GM18870 (cell line): Measurements from ENCODE around the gene CDH12.
"Not testable (repeated sequence)": the region's sequence is repeated elsewhere in the genome, so short reads cannot be mapped to it uniquely, and the experiment has no call there.

ENCODE experiments used
- ATAC-seq: cut with Tn5 transposase; IDR thresholded peaks from one replicate; pipeline ENCODE4 v1.9.1; 2021; ENCODE audit warnings: moderate library complexity; ENCODE audit not compliant: unreplicated experiment

CDH12 gene

DNA sequence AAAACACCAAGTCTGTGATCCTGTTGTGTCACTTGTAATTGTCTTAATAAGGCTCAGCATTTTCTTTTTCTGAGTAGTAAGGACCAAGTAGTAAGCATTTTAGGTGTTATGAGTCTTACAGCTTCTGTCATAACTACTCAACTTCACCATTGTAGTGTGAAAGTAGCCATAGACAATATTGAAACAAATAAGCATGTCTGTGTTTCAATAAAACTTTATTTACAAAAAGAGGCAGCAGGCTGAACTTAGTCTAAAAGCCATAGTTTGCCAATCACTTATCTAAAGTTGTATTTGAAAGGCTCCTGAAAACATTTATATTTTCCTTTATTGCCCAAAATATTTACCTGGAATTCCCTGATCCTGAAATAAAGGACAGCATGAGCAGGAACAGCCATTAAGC lies 796.1 kb downstream of the CDH12 start:
- no peak for ATAC-seq

DNA sequence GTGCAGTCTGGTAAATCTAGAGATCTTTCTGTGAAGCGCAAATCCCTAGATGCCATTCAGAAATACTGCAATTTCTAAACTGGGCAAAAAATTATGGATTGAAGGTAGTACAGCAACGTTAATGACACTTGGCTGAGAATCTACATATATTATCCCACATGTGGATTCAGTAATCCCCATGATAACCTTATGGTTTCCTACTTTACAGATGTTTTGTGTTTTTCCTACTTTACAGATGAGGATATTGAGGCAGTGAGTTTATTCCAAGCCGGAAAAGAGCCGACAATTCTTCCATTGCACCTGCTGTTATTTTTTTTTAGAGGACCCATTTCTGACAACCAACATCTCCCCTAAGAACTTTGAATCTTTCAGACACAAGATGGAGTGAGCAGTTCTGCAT lies 796.5 kb downstream of the CDH12 start:
- no peak for ATAC-seq

DNA sequence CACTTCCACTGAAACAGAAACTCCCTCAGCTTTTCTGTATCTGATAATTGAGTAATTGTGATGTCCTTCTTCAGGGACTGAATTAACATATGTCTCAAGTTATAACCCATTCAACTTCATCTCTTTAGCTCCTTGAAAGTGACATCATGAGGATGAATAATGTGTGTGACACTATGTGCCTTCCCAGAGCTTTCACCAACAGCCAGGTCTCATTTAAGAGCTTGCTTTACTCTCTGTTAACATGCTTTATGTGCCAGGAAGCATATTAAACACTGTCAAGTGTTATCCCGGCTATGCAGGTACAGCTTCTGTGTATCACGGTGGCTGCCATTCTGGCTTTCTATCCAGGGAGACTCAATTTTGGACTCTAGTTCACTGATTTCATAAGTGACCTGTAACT lies 799.9 kb downstream of the CDH12 start:
- no peak for ATAC-seq

DNA sequence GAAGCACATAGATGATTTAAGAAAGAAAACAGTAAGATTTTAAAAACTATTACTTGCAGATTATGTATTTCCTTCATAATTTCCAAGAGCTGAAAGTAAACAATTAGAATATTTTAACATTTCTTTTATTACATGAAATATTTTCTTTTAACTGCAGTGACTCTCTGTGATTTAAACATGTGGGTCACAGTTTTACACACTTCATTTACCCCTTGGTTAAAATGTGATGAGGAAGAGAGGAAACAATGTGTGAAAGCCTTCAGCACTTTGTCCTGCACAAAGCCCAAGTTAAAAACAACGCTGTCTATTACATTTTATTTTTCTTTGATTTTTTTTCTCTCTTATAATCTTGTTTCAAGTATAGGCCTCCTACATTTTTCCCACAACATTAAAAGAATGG lies 801.3 kb downstream of the CDH12 start:
- no peak for ATAC-seq

DNA sequence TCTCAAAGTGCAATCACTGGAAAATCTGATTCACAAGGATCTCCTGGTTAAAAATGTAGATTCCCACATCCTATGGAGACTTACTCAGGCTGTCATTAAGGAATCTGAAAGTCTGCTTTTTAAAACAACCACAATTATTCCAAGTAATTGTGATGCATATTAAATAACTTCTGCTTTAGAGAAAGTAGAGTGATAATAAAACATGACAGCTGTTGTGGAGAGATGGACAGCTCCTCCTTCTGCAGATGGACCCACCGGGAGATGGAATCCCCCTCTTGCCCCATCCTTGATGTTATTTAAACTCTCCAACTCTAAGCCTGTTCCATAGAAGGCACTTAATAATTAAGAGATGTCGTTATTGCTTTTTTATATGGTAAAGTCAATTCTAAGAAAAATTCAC lies 802.2 kb downstream of the CDH12 start:
- no peak for ATAC-seq

GRCh38 chr5:22044229-22044628 lies 808.9 kb downstream of the CDH12 start:
- ATAC-seq: no peak

GRCh38 chr5:22036061-22036460 lies 817.1 kb downstream of the CDH12 start:
- ATAC-seq: no peak

- ATAC-seq: no peak
These were observed 820.1 kb downstream of the CDH12 start for GRCh38 chr5:22033066-22033465.

DNA sequence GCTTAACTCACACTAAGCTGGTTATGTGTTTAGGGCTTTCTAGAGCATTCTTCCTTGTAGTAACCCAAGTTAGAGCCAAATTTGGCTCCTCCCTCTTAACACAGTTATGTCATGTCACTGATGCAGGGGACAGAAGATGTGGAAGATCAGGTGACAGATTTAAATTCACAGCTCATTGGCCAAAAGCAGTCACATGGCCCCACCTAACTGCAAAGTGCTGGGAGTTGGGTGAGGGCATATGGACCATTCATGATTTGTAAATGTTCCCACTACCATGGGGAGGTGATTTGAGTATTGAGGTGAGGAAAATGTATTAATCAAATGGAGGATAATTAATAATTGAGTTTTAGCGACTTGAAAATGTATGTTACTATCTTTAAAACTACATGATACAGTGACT lies 829.4 kb downstream of the CDH12 start:
- ATAC-seq: no peak

DNA sequence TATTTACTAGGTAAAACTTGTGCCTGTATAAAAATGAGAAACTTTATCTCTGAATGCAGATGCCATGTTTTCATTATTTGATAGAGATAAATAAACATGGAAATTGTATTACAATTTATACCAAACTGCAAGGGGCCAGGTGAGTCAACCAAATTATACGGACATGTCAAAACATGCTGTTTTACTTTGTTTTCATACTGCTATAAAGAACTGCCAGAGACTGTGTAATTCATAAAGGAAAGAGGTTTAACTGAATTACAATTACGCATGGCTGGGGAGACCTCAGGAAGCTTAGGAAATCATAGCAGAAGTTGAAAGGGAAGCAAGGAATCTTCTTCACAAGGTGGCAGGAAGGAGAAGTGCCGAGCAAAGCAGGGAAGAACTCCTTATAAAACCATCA lies 840.3 kb downstream of the CDH12 start:
- not testable (repeated sequence) for ATAC-seq

DNA sequence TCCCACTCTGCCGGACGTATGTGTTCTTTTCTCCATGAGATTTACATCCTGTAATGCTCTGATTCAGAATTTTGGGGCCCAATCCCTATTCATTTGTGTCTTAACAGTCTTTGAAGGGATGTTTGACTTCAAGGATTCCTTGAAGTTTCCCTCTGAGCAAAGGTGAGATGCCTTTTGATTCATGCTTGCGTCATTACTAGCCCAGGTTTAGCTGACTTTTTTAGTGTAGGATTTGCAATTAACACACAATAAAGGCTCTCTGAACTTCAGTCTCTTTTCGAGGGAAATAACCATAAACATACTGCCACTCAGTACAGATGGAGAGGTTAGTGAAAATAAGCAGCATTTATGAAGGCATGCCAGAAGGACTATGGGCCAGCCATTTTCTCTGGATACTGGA lies 842.3 kb downstream of the CDH12 start:
- not testable (repeated sequence) for ATAC-seq

- ATAC-seq: not testable (repeated sequence)
These were observed 852.0 kb downstream of the CDH12 start for GRCh38 chr5:22001097-22001496.

DNA sequence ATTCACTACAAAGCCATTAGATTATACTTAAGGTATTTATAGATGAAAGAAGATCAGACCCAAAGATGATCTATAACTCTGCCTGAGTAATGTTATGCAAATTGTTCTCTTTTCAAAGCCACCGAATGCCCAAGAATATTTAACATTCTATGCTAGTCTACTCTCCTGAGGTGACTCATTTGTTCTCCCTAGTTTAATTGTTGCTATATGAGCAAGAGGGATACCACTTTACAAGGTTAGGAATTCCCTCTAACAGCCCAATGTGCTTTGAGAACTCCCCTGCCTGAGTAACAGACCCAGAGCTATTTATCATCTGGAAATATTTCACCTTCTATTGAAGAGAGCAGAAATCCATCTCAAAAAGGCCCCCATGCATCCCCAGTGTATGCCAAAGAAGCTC lies 867.3 kb downstream of the CDH12 start:
- not testable (repeated sequence) for ATAC-seq

GRCh38 chr5:21951571-21951970 lies 901.6 kb downstream of the CDH12 start:
- not testable (repeated sequence) for ATAC-seq

DNA sequence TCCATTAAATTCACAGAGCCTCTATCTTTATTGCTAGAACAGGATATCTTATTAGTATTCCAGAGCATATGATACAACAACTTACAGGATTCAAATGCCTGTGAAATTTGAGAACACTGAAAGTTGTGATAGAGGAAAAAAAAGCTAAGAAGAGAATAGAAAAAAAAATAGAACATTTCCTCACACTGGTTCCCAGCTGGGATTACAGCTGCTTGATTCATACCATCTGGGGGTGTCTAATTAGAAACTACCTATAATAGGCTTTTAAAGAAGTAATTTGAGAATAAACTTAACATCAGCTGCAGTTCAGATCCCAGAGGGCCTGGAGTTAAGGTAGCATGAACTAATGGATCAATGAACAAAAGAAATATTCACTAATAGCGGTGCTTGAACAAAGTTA lies 922.0 kb downstream of the CDH12 start:
- ATAC-seq: no peak

GRCh38 chr5:21919414-21920022 lies 933.6 kb downstream of the CDH12 start:
- peak; percentile 99 for ATAC-seq

DNA sequence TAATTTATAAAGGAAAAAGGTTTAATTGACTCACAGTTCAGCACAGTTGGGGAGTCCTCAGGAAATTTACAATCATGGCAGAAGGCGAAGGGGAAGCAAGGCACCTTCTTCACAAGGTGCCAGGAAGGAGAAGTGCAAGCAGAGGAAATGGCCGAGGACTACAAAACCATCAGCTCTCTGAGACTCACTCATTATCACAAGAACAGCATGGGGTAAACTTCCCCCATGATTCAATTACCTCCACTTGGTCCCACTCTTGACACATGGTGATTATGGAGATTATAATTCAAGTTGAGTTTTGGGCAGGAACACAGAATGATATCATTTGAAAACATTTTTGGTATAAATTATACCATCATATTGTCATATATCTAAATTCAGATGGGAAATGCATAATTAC lies 934.7 kb downstream of the CDH12 start:
- no peak for ATAC-seq

DNA sequence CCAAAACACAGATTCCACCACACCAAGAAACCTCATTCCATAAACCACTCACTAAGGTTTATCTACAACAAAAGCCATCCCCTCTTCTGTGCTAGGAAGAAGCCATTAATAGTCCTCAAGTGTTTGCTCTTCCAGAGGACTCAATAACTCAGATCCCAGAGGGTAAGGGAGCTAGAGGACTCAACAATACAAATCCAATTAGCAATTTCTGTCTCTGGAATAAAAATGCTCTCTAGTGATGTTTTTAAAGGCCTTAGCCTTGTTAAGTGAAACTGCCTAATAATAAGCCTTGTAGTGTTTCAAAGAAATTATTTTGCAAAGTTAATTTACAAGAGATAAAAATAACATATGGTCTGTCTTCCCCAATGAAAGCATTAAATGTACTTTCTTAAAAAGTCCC lies 942.4 kb downstream of the CDH12 start:
- ATAC-seq: no peak

DNA sequence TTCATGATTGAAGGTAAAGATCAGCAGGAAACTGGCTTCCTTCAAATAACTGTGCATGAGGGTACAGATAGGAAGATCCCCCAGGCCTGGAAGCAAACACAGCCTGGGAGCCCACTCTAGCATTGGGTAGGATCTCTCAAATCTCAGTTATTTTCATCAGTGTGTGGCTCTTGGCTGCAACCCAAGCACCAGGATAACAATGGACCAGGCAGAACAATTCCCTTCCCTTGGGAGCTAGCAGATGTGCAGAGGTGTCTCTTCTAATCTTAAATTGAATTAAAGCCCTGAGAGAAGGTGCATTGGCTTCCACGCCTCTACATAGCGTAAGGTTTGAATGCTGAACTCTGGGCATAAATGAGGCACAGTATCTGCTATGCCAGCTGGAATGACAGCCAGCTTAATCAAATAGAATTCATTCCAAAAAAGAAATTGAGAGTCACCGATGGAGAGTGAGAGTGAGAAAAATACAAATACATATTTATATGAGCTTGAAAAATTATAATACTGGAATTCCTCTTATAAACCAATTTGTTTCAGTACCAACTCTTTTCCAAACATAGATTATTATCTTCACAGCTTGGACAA lies 957.3 kb downstream of the CDH12 start:
- no peak for ATAC-seq

DNA sequence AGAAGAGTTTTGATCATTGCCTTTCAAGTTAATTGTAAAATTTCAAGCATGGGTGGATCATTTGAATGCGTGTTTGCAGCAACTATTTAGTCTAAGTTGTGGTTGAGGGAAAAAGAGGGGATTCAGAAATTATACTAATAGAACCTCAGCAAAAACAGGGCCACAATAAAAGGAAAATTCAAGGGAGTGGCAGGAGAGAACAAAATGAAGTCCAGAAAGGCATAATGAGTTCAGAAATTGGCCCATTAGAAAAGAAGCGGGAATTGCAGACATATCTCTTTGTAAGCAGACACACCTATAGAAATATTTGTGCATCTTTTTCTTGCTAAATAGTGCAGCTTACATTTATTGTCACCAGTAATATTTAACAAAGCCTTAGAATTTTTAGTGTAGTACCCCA lies 960.0 kb downstream of the CDH12 start:
- ATAC-seq: no peak

- ATAC-seq: no peak
These were observed 963.6 kb downstream of the CDH12 start for GRCh38 chr5:21889581-21889980.

DNA sequence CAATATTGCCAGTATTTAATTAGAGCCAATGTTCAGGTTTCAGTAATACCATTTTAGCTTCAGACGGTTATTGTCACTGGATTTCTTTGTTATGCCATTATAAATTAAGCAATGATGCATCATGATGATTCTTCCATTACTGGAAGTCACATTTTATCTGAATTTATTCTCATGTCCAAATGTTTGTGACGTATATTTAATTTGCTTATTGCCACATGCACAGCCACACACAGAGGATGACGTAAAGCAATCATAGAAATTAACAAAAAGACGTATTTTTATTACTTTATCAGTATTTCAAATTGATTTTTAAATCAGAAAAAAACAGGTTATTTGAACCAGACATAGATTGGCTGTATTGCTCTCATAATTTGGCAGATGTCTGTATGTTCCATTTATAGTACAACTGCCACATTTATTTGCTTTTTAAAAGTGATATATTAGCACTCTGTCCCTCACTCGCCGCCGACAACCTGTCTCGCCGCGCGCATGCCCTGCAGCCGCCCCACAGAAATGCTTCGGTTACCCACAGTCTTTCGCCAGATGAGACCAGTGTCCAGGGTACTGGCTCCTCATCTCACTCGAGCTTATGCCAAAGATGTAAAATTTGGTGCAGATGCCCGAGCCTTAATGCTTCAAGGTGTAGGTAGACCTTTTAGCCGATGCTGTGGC lies 970.9 kb downstream of the CDH12 start:
- ATAC-seq: no peak

DNA sequence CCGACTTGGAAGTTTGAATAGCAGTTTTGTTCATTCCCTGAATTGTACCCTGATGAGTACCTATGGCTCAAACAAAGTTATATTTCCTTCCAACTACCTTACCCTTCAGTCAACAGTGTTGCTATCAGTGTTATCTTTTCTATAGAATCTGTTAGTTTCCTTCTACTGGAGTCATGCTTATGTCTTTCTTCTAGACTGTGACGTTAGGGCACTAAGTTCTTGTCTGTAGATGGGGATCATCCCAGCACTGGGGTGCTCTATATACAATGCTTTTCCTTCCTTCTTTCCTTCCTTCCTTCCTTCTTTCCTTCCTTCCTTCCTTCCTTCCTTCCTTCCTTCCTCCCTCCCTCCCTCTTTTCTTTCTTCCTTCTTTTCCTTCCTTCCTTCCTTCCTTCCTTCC lies 973.0 kb downstream of the CDH12 start:
- ATAC-seq: no peak
